Stimulated activated CD4-positive, alpha-beta T cell treated with anti-CD3 and anti-CD28 coated beads, Interleukin-4, amount 100 ng/mL, for 1 hour (primary cell): Measurements from ENCODE around the gene FAM181A.

ENCODE experiments used
- DNase-seq: peaks from one replicate; pipeline ENCODE4 v3.0.0-alpha.2; 2020

Gene FAM181A

DNA sequence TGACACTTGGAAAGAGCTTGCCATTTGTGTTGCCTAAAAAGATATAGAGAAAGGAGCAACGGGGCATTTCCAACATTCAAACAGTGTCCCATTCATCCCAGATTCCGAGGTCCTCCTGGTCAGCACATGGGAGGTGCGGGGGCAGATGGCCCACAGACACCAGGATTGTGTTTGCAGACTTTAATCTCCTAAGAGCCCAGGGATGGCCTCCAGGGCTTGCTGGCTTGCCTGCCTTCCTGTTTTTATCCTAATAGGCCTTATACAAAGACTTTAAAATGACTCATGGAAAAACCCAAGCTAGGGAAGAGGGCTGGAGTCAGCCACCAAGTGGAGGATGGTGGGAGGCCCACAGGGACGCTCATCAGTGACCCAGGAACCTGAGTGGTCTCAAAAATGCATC is 21.5 kb upstream of the FAM181A start:
- no peak for DNase-seq

DNA sequence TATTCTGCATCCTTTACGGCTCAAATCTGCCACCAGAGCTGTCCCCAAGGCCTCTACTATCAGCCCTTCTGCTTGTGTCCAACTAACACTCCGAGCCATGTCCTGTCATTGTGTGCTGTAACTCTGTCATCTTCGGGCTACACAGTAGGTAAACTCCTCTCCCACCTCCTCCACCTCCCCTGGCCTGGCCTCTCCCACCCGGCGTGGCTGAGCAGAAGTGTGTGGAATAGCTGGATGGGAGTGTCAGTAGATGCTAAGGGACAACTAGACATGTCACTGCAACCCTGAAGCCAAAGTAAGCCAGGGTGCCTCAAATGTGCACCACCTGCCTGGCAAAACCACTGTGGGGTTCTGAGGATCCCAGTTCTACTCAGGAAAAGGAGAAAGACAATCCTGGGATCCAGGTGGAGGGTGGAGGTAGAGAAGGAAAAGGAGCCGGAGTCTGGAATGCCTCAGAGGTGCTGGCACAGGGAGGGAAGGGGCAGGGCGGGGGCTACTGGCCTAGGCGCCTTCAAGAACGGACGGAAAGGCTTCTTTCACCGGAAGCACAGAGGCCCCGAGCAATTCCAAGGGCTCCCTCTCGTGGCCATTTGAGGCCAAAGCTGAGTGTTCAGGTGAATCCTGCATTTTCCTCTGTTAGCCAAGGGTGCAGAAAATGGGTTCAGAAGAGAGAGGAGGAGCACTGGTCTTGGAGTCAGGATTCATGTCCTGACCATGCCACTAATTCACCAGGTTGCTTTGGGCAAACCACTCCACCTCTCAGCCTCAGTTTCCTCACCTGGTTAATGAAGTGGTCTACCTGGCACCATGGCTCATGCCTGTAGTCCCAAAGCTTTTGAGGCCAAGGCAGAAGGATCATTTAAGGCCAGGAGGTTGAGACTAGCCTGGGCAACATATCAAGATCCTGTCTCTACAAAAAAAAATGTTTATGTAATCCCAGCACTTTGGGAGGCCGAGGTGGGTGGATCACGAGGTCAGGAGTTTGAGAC is 20.5 kb upstream of the FAM181A start:
- DNase-seq, result peak; percentile 56

DNA sequence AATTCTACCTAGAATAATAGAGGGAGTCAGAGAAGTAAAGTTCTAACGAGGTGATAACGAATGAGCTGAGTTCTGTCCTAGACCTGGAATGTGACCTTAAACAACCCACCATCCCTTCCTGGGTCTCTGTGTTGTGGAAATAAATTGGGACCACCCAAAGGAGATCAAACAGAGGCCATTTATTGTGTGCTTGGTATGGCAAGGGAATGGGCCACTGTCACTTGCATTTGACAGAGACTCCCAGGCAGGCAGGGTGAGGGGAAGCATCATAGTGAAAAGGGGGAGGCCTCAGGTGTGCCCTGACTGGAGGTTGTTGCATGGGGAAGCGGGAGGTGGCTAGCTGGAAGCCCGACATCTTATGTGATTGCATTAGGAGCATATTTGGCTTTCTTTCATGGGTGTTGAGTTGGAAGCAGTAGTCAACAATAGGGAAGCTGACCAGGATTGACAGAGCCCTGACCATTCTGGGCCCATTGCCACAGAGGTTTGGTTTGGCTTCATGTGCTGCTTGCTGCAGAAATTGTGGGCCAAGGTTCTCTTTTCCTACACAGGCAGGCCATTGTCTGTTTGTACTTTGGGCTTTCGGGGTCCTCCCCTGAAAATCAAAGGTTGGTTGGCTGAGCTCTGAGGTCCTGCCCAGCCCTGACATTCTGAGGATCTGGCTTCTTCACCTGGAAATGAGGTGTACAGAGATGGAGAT is 17.6 kb upstream of the FAM181A start:
- no peak for DNase-seq

DNA sequence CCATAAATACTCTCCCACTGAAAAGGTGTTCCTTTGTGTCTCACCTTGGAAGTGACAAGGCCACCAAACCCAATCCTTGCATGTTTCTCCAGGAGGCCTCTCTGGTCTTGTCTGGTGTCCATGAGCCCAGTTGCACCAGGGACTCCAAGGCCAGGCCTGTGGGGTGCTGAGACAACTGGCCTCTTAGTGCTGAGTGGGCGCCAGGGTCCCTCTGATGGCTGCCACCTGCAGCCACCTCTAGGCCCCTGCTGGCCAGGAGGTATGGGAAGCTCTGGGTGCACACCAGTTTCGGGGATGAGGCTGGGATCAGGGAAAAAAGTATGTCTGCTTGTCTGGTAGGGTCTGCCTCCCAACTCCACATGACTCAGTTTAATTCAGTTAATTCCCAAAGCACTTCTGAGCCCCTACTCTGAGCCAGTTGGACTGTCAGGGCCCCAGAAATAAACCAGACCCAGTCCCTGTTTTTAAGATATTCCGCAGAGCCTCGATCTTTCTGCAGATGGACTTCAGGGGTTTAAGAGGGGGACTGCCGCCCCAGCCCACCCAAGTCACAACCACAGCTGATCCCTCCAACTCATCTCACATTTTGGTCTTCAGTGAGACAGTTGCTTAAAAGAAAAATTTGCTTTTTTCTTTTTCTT is 15.0 kb upstream of the FAM181A start:
- DNase-seq, result no peak

DNA sequence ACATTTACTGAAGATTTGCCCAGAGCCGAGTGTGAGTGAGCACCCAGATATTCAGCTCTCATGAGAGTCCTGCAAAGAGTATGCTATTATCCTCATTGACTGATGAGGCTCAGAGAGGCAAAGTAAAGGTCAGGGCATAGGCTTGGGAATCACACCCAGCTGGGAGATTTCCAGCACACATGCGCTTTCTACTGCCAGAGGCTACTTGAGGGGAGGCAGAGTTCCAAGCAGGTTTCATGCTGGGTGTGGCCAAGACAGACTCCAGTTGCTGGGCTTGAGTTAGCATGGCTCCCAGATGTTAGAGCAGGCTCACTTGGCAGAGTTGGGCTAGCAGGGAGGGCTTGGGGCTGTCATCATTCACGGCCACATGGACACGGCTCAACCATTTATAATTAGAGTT is 14.4 kb upstream of the FAM181A start:
- DNase-seq, result no peak

DNA sequence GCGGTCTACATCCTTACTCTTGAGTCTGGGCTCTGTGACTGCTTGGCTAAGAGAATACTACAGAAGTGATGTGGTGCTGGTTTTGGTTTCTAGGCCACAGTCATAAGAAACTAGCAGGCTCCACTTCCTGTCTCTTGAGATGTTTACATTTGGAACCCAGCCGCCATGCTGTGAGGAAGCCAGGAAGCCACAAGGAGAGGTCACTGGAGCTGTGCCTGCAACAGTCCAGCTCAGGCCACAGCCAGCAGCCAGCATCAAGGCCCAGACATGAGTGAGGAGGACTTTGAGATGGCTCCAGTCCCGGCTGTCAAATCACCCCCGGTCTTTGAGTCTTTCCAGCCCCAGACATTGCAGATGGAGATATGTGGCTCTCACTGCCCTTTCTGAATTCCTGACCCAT is 12.9 kb upstream of the FAM181A start:
- no peak for DNase-seq

DNA sequence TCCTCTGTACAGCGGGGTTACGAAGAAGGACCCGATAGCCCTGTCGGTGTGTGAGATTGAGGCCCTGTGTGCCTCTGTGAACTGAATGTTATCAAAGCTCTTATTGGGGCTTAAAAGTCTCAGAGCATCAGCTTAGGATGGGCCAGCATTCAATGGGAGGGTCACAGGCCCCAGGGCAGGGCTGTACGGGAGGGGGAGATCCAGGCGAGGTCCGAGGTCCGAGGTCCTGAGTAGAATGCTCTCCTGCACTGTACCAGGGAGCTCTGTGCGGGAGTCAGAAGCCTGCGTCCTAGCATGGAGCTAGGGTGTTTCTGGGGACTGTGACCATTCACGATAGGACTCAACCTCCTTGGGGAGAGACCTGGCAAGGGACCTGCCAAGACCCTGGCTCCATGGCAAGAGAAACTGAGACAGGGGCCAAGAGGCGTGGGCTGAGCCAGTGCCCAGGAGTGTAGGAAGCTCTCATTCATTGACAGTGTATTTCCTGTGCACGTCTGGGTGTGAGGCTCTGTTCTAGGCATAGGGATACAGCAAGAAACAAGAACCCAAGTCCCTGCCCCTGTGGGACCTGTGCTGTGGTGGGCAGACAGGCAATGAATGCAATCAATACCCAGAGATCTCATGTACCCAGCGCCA is 12.0 kb upstream of the FAM181A start:
- DNase-seq, result no peak

DNA sequence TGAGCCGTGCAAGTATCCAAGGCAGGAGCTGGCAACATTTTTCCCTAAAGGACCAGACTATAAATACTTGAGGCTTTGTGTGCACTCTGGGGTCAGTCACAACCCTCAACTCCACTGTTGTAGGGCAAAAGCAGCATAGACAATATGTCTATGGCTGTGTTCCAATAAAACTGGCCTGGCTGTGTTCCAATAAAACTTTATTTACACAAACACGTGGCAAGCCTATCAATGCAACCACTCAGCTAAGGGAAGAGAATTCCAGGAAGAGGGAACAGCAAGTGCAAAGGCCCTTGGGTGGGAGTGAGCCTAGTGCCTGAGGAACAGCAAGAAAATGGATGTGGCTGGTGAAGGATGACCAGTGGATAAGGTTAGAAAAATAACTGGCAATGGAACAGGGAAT is 11.3 kb upstream of the FAM181A start:
- no peak for DNase-seq

DNA sequence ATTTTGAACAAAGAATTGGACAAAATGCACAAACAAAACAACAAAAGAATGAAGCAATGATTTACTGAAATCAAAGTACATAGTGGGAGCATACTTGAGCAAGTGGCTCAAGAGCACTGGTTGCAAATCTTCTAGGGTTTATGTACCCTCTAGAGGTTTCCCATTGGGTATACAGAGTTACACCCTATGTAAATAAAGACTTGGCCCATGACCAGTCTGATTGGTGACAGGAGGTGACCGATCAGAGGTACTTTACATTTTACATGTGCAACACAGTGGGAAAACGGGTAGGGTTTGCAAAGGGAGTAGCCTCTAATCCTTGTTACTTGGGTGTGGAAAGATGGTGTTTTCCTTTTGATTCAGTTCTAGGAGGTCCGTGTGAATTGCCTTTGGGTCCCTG is 10.6 kb upstream of the FAM181A start:
- DNase-seq, result no peak

DNA sequence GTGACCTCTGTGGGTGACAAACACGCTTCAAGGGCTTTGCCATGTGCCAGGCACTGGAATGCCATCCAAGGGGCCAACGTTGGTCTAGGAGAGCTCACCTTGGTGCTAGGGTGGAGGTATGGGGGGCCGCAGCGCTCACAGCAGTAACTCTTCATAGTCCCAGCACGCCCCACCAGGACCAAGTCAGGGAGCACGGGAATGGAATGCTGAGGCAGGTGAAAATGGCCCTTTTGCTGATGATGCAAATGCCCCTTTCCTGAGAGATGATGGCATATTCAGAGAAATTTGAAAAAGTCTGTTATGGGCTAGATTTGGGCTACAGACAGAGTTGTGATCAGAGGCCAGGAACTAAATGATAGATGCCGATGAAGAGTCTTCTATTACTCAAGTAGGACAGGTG is 10.0 kb upstream of the FAM181A start:
- DNase-seq, result no peak

DNA sequence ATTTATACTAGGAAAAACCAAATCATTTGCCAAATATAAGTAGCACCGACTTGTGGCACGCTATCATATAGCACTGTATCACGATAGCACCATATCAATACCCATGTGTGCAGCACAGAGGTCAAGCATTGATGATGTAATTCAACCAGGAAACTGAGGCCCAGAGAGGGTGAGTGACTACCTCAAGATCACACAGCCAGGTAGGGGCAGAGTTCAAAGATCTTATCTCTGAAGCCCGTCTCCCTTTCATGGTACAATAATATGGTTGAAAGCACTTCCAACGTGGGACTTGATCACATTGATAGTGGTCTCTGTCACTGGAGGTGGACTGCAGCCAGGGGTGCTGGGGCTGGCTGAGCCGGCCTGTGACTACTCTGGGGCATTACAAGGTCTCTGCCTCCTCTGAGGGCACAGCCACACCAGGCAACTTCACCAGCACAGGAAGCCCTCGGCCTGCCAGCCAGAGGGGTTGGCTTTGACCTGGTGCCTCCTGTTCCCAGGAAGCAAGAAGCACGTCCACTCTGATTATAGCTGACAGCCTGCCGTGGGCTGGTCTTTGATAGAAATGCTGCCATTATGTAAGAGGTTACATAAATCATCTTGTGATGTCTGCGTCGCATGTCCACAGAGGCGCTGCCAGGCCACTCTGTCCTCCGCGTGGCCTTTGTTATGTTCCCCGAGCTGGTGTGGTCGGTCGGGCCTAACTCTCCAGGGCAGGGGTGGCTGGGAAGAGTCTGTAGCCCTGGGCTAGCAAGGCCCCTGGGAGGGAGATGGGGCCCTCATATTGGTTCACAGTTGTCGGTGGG is 5.9 kb upstream of the FAM181A start:
- no peak for DNase-seq

DNA sequence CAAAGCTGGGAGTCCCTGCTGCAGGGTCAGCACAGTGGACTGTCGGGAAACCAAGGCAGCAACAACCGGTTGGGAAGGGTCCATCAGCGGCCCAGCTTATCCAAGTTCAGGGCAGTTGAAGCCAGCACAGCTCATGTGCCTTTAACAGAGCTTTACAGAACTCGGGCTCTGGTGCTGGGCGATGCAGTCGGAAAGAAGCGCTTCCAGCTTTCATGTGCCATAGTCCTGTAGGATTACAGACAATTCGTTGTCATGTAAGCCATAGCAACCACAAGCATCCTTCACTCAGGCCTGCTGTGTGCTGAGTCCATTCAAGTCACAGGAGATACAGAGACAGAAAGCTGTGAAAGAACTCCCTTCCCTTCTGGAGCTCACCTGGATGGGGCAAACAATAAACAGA is 3.5 kb upstream of the FAM181A start:
- no peak for DNase-seq

DNA sequence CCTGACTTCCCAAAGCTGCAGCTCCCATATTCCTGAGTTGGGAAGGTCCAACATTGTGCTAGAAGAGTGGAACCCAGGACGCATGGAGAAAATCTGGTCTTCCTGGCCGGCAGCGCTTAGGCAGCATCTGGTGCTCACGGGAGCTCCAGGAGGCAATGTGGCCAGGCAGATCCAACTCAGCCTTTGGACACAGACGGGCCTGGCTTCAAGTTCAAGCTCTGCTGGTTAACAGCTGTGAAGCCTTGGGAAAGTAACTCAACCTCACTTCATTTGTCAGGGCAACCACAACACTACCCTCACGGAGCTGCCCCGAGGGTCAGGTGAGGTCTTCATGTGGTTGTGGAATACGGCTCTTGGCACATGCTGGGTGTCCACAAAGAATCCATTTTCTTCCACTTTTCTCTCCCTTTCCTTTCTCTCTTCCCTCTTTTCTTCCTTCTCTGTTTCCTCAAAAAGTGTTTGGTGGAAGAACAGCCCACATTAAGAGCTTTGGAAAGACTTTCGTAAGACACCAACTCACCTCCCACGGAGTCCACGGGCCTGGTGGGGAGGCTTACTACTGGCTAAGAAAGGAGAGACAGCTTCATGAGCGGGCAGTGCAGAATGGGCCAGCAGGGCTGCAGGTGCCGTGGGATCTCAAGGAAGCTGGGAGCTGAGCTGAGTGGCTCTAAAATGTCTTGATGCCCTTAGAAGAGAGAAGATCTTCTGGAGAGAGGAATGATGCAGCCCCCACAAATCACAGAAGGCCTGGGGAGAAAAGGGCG is 2.4 kb upstream of the FAM181A start:
- DNase-seq, result no peak

DNA sequence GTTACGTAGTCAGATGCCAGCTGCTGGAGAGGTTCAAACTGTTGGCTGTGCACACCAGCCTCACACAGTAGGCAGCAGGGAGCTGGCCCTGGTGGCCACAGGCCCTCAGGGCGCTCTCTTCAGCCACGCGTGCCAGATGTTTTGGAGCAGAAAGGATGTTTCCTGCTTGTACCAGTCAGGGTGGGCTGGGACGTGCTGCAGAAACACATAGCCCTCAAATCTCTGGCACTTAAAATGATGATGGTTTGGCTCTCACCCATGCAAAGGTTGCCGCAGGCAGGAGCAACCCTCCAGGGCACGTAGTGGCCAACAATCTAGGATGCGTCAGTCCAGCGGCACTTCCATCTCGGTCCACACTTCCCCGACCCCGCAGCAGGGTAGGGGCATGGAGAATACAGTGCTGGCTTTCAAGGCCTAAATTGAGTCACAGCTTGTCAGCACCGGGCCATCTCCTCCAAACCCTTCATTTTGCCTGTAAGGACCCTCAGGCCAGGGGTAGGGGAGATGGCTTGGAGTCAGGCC is 1.7 kb upstream of the FAM181A start:
- no peak for DNase-seq

DNA sequence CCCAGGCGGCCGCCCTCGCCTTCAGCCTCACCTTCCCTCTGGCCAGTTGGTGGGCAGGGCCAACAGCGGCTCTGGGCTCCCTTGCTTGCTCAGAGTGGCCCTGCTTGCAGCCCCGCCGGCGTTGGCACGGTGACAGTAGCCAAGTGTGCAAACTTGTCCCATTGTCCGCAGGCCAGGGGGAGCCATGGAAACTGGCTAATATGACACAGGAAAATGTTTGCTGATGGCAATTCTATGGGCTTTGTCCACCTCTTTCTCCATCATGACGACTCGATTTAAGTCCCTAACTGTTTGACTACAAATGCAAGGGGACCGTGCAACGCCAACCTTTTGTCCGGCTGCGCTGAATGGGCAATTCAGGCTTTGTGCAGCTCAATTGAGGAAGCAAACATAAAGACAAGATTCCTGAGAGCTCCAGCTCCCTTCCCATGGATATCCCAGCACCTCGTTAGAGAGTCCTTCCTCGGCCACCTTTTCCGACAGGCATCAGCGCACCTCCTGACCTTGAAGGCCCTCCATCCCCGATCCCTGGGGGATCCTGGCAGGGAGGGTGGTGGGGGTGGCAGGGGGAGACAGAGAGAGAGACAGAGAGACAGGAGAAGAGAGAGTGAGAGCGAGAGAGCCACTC is 785 bp upstream of the FAM181A start:
- no peak for DNase-seq

DNA sequence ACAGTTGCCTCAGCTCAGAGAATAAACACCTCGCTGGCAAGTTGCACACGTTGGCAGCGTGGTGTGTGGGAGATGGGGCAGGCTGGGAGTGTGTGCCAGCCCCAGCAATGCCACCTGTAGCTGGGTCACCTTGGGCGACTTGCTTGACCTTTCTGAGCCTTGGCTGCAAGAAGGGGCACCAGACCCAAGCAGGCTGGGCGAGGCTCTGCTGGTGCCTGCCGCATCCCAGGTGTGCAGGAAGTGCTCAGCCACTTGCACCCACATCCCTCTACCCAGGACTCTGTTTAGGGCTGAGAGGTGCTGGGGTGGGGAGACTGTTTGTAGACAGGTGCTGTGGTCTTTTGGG is 629 bp downstream of the FAM181A start:
- no peak for DNase-seq

DNA sequence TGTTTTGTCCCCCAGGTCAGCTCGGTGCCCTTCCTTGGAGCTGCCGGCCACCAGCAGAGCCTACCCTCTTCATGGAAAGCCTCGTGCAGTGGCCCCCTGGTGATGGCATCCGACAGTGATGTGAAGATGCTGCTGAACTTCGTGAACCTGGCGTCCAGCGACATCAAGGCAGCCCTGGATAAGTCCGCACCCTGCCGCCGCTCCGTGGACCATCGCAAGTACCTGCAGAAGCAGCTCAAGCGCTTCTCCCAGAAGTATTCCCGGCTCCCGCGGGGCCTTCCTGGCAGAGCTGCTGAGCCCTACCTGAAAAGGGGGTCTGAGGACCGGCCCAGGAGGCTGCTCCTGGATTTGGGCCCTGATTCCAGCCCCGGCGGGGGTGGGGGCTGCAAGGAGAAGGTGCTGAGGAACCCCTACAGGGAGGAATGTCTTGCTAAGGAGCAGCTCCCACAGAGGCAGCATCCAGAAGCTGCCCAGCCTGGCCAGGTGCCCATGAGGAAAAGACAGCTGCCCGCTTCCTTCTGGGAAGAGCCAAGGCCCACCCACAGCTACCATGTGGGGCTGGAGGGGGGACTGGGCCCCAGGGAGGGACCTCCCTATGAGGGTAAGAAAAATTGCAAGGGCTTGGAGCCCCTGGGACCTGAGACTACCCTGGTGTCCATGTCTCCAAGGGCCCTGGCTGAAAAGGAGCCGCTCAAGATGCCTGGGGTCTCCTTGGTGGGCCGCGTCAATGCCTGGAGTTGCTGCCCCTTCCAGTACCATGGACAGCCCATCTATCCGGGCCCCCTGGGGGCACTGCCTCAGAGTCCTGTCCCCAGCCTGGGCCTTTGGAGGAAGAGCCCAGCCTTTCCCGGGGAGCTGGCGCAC is 1.3 kb downstream of the FAM181A start:
- DNase-seq, result no peak

DNA sequence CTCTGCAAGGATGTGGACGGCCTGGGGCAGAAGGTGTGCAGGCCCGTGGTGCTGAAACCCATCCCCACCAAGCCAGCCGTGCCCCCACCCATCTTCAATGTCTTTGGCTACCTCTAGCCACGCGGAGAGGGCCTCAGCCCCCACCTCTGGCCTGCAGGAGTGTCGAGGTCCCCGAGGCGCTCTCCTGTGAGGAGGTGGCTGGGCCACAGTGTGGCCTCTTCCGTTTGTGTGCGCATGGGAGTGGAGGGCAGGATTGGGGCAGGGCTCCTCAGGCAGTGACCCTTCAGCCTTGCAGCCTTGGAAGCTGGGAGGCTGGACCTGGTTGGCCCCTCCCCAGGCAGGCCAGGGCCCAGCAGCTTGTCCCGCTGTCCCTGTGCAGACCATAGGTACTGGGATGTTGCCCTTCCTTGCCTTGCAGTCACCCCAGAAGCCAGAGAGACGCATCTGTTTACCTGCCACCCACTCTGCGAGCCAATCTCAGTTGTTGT is 1.9 kb downstream of the FAM181A start:
- DNase-seq, result no peak

DNA sequence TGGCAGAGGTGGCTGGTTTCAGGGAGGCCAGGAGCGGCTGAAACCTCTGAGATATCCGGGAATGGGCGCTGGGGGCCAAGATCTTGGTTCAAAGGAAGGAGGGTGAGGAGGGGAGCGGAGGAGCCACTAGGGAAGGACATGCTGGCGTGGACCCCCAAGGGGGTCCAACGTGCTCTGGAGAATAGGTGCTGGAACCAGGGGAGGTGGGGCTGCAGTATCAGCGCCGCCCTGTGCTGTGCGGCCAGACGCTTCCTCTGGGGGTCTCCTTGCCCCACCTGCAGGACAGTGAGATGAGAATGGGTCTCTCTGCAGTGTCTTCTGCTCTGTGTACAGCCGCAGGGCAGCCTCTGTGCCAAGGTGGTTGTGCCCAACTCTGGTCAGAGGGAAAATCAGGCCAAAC is 2.5 kb downstream of the FAM181A start:
- no peak for DNase-seq
